ENCODE data around the gene ERN1.
A peak's percentile ranks its signal among the peaks of the same experiment; 100 is the strongest.

The ERN1 gene

DNA sequence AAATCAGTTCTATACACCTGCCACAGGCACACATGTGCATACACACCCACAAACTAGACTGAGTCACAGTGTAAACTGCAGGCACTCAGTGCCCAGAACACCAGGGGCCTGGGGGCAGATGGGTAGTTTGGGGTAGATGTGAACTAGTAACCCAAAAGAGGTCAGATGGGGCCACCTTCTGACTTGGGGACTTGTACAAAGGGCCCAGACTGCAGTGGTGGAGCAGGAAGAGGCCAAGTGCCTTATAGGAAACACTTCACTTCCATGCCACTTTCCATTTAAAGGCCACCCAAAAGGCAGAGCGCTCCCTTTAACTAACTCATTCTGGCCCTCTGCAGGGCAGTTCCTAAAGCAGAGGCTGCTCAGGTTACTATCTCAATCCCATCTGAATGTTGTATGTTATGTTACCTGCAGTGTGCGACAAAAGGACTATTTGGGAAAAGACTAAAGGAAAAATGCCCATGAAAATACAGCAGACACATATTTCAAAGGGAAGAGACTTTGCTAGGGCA, 27.8 kb upstream of the ERN1 start:
- DNase-seq = no peak

DNA sequence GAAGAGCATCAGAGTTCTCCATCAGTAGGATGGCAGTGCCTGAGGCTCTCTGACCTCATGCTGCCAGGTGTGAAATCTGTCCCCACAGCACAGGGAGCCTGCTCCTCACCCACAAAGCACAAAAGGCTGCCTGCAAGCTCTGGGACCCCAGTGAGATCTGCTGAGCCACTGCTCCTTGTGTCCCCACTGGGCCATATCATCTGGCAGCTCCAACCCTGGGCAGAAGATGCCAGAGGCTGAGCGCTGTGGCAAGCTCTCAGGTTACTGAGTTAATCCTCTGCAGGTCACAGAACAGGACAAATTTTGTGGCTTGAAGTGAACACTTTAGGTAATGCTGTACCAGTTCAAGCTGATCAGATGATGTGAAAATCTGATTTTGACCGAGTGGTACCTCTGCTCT, 26.7 kb upstream of the ERN1 start:
- DNase-seq = no peak

GRCh38 chr17:64155751-64156544, 26.0 kb upstream of the ERN1 start:
- DNase-seq = no peak

DNA sequence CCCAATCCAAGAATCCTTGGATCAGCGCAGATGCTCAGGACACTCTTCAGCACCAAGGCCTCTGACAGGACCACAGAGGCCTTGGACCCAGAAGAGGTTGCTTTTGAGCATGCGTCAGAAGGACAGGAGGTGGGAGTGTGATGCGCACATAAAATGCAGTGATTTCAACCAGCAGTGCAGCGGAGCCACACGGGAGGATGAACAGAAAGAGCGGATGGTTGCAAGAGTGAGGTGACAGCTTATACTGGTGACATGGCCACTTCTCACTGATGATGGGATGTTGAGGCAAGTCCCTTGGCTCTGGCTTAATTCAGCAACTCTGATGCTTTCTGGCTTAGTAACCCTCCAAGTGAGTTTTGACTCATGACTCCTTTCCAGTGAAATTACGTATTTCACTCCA, 25.2 kb upstream of the ERN1 start:
- DNase-seq = no peak

- no peak for DNase-seq
Measured at GRCh38 chr17:64154717-64155116, 24.8 kb upstream of the ERN1 start.

GRCh38 chr17:64154313-64154695, 24.4 kb upstream of the ERN1 start:
- no peak for DNase-seq

- no peak for DNase-seq
Measured at GRCh38 chr17:64153565-64154312, 23.8 kb upstream of the ERN1 start.

DNA sequence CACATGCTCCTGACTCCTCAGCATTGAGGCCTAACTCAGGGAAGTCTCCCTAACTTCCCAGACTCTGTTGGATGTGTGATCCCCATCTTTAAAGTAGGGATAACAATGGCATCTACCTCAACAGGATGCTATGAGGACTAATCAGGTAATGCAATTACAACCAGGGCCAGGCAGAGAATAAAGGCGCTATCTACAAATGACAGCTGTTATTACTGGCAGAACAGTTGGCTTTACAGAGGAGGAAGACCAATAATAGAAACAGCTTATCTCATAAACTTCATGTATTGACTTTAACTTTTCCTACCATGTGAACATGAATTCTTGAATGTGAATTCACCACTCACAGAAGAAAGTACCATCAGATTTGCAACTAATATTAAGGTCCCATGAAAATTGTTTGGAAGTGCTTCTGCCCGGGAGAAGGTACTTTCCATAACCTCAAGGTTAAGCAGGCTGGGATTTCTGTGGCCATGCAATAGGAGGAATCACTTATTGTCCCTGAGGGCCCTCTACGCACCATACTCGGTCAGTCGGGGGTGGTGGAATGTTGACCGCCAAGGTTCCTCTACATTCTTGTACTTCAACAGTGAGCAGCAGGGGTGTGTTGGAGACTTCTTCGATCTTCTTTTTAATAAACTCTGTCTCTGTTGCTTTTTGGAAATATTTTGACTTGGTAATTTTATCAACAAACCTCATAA, 22.6 kb upstream of the ERN1 start:
- no peak for DNase-seq

DNA sequence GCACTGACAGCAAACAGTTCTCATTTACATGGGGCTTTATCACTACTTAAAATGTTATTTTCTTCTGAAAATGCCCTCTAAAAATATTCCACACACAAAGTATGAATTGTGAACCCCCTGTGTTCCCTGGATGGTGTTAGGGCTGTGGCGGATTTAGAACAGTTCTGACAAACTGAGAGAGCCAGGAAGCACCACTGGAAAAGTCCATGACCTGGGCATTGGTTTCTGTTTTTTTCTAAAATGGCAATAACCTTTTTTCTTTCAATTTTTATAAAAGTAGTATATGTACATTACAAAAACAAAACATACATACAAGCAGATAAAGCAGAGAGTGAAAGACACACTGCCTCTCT, 21.0 kb upstream of the ERN1 start:
- no peak for DNase-seq

- no peak for DNase-seq
Measured at GRCh38 chr17:64150237-64151015, 20.5 kb upstream of the ERN1 start.

DNA sequence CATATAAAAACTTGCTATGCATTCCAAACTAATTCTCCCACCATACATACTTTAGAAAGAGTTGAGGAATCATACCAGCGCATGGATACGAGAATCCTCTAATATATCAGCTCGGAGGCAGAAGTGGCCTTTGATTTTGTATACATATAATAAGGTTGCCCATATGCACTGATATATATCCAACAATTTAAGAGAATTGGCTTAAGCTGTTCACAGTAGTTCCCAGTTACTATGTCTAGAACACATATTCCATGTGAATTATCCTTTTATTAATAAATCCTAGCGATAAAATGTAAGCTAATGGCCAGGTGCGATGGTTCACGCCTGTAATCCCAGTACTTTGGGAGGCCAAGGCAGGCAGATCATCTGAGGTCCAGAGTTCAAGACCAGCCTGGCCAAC, 19.3 kb upstream of the ERN1 start:
- no peak for DNase-seq

DNA sequence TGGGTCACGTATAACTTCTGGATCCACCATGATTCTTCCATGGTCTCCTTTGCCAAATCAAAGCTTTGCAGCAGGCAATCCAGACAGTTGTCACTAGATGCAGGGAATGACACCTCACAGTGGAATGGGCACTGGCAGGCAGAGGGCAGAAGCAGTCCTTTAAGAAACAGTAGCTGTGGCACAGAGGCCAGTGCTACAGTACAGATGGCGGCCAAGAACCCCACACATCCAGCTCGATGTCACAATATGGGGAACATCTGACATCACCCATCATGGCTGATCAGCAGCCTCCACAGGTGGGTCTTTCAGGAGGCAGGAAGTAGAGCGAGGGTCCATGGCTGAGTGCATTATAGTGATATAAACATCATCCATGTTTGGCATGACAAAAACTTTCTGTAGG, 18.8 kb upstream of the ERN1 start:
- no peak for DNase-seq

DNA sequence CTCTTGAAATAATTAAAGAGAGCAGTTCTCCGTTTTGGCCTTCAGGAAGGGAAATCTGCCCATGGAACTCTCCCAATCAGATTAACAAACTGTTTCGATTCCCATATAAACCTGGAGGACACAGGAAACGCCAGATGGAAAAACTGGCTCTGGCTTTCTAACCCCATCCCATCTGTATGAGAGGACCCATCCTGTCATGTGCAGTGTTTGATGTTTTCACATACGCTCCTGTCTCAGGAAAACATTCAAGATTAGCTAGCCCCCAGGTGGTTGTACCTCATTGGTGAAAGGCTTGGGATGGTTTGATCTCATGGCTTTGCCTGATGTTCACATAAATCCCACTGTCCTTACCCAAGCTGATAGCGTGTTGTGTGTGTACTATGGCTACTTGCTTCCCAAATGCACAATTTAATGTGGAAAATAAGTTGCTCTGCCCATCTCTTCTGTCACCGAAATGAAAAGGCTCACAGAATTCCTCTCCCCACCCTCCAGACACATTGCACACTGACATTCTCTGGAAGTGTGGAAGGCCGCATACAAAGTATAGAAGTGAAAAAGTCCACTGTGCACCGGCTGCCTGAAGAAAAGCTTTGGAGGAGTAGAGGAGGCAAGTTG, 18.2 kb upstream of the ERN1 start:
- no peak for DNase-seq

GRCh38 chr17:64147110-64148016, 17.4 kb upstream of the ERN1 start:
- DNase-seq = no peak

- DNase-seq = peak; percentile 32 to 44
Measured at GRCh38 chr17:64146418-64147109, 16.6 kb upstream of the ERN1 start.

- DNase-seq = peak; percentile 96
Measured at GRCh38 chr17:64145751-64146417, 15.9 kb upstream of the ERN1 start.

DNA sequence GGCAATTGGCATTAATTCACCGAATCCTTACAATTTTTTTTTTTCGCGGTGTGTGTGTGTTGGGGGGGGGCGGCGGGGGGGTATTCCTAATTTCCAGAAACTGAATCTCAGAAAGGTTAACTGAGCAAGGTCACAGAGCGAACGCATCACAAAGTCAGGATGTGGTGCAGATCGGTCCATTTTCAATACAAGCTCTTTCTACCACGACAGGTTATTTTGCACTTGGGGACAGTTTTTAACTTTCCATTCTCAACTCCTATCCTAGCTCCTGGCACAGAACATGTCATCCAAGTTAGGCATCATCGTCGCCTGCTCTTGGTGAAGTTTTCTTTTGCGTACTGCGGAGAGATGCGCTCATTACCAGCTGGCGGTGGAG, 15.4 kb upstream of the ERN1 start:
- DNase-seq = no peak

GRCh38 chr17:64139542-64139941, 9.6 kb upstream of the ERN1 start:
- DNase-seq = no peak

GRCh38 chr17:64138441-64138840, 8.5 kb upstream of the ERN1 start:
- no peak for DNase-seq

DNA sequence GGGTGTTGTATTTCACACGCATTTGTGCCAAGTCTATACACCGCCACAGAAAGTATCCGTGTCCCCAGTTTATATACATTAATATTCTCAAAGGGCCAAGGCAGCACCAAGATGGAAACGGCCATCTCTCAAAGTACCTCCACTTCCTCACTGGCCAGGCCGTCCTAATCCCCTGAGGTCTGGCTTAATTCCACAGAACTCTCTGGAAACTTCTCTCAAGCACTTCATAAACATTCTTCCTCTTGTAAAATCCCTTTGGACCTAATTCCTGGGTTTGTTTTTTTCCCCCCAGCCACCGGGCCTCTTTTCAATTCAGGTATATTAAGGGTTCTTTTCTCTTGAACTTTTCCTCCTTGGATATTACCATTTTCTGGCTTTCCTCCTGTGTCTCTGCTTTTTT, 5.1 kb upstream of the ERN1 start:
- DNase-seq = no peak
